Neural progenitor cell (in vitro differentiated cells): Measurements from ENCODE around the gene RPTOR.

Experiments used
- CTCF ChIP-seq: fragments of 200-600 bp; sonication (generic); IDR thresholded peaks from 2 replicates; pipeline ENCODE4 v1.5.1; 2017; ENCODE audit warnings: antibody characterized with exemption, mild to moderate bottlenecking
- EZH2 ChIP-seq: fragments of 200-600 bp; sonication (generic); IDR thresholded peaks from 2 replicates; pipeline ENCODE4 v1.6.1; 2017; ENCODE audit warnings: antibody characterized with exemption, mild to moderate bottlenecking, moderate library complexity

DNA sequence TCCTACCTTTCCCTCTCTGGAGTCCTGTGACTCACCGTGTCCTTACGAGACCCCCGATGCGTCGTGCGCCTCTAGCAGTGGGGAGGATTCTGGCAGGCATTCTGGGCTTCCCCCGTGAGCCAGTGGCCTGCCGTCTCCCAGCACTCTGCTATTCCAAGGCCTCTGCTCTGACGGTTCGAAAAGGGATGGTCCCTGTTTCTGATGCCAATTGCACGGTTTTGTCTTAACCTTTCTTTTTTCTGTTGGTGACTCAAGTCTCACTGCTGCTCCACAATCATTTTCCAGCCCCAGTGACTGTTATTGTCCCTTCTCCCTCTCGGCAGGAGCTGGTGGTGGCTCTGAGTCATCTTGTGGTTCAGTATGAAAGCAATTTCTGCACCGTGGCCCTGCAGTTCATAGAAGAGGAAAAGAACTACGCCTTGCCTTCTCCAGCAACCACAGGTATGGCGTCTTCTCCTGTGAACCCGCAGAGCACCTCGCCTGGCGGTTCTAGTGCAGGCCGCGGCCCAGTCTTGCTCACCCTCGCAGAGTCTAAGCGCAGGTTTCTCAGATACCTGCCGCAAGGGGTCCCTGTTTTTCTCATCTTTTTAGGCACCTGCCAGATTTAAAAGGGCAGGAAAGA is 346.9 kb downstream of the RPTOR start:
- TF ChIP-seq EZH2 (no peak), CTCF (no peak)
